GF-D8 (cell line): Measurements from ENCODE around the gene TIPARP.

Source experiments
- DNase-seq: peaks from one replicate; lab custom pipeline; 2025; lab: John Stamatoyannopoulos, UW

Gene TIPARP

GRCh38 chr3:156742401-156742800 is 68.0 kb downstream of the TIPARP start:
- DNase-seq = no peak

GRCh38 chr3:156743859-156744258 is 69.5 kb downstream of the TIPARP start:
- no peak for DNase-seq

- no peak for DNase-seq
These were observed 70.2 kb downstream of the TIPARP start for GRCh38 chr3:156744631-156745030.

GRCh38 chr3:156745766-156746165 is 71.4 kb downstream of the TIPARP start:
- no peak for DNase-seq

- no peak for DNase-seq
These were observed 72.7 kb downstream of the TIPARP start for GRCh38 chr3:156747046-156747445.

GRCh38 chr3:156749244-156749643 is 74.9 kb downstream of the TIPARP start:
- DNase-seq = no peak

- DNase-seq = no peak
These were observed 75.9 kb downstream of the TIPARP start for GRCh38 chr3:156750191-156750873.

- no peak for DNase-seq
These were observed 76.5 kb downstream of the TIPARP start for GRCh38 chr3:156750874-156751245.

GRCh38 chr3:156751461-156752025 is 77.2 kb downstream of the TIPARP start:
- no peak for DNase-seq
